Gastrocnemius medialis (tissue), 4 donors: Measurements from ENCODE around the gene DSTYK. TPM values are rescaled to one million over a fixed set of nuclear protein-coding genes. Genes with fewer than 3 reads are reported as not detected.
A peak's percentile ranks its signal among the peaks of the same experiment; 100 is the strongest.

Experiments
- ATAC-seq, 2 donors: fragments of 150-250 bp; one replicate each; pipeline ENCODE4 v1.9.1; 2016
- DNase-seq, 2 donors: peaks; one replicate each; pipeline ENCODE4 v3.0.0-alpha.2; 2019
- H3K27ac ChIP-seq, 4 donors: fragments of 200-600 bp; sonication (generic); 1 replicate in 1 of 4; 2 replicates in 3 of 4; pipeline ENCODE4 v1.5.1; 2016 to 2018; ENCODE audit warnings: mild to moderate bottlenecking in 2 of 4, moderate library complexity in 1 of 4
- H3K27me3 ChIP-seq, 3 donors: fragments of 200-600 bp; sonication (generic) in 2 of 3; 1 replicate in 1 of 3; 2 replicates in 2 of 3; pipeline versions ENCODE4 v1.5.1 to v1.6.0; 2016 to 2019; ENCODE audit warnings: mild to moderate bottlenecking in 1 of 3, moderate library complexity in 1 of 3
- H3K36me3 ChIP-seq, 2 donors: fragments of 200-600 bp; sonication (generic) in 1 of 2; one replicate each; pipeline ENCODE4 v1.5.1; 2017 to 2018
- H3K4me1 ChIP-seq, 2 donors: fragments of 200-600 bp; sonication (generic) in 1 of 2; one replicate each; pipeline ENCODE4 v1.5.1; 2016 to 2017; ENCODE audit warnings: mild to moderate bottlenecking in 2 of 2
- H3K4me3 ChIP-seq, 4 donors: fragments of 200-600 bp; sonication (generic) in 3 of 4; 1 replicate in 1 of 4; 2 replicates in 3 of 4; pipeline ENCODE4 v1.5.1; 2016 to 2019; ENCODE audit warnings: mild to moderate bottlenecking in 2 of 4
- H3K9me3 ChIP-seq, 3 donors: fragments of 200-600 bp; sonication (generic) in 2 of 3; 1 replicate in 1 of 3; 2 replicates in 2 of 3; pipeline ENCODE4 v1.5.1; 2016 to 2019
- CTCF ChIP-seq, 5 experiments: fragments of 450-650 bp in 3 of 5; fragments of 200-600 bp in 2 of 5; sonication (generic) in 2 of 5; IDR thresholded peaks in 4 of 5; conservative IDR thresholded peaks in 1 of 5; 1 replicate in 4 of 5; 2 replicates in 1 of 5; pipeline ENCODE4 v1.5.1; 2016 to 2019; ENCODE audit warnings: antibody characterized with exemption in 5 of 5, mild to moderate bottlenecking in 3 of 5, moderate library complexity in 3 of 5
- POLR2A ChIP-seq, 2 donors: fragments of 450-650 bp; IDR thresholded peaks; one replicate each; pipeline ENCODE4 v1.6.1; 2017; ENCODE audit warnings: antibody characterized with exemption in 2 of 2, mild to moderate bottlenecking in 2 of 2, moderate library complexity in 2 of 2
- in situ Hi-C, 4 donors: fragments of 200-750 bp; cut with MboI; loops; one replicate each; pipeline versions ENCODE4 v1.15.0 to v1.8.0; 2017; ENCODE audit warnings: low sequenced_read_pairs in 4 of 4
- intact Hi-C: fragments of 100-400 bp; cut with DNase I; formaldehyde crosslinking; loops from one replicate; pipeline ENCODE4 v1.15.1; 2023; ENCODE audit warnings: low total_unique reads
- total RNA-seq, 4 donors: library from RNA; depleted of rRNA; stranded (reverse); fragments of >200 nt; gene quantifications; one replicate each; pipeline versions ENCODE4 v1.1.0 to v1.2.3, GENCODE V29; 2016

The DSTYK gene
- total RNA-seq, 4 donors from 2014 or later = 12.2 to 15.8 (median 13.9) TPM

- in situ Hi-C loops = no loop called here
- Histone ChIP-seq H3K27ac (peak overlapping the region; percentile 75 to 91 (median 84)), H3K9me3 (no peaks in the 10 kb centered on the region), H3K27me3 (no peaks in the 10 kb centered on the region), H3K4me1 (peaks cover 44 to 46% of the 10 kb centered on the region in 2 donors), H3K36me3 (no peaks in the 10 kb centered on the region), H3K4me3 (peak overlapping the region; percentile 49 to 71 (median 61))
- DNase-seq (no peak), ATAC-seq (peak; percentile 23 to 24)
- intact Hi-C loops = loop anchor here (1.0 to 2.0 kb wide), 5 partner anchors 19 to 95 kb away; partner anchors contain the start of gene DSTYK
- TF ChIP-seq CTCF (IDR thresholded peaks at IDR 0.05 in 4 of 5, conservative IDR thresholded peaks at IDR 0.05 in 1 of 5) (no peak), POLR2A (IDR thresholded peaks at IDR 0.05) (no peak)
These were observed 18.6 kb upstream of the DSTYK start for GRCh38 chr1:205229916-205230700.

DNA sequence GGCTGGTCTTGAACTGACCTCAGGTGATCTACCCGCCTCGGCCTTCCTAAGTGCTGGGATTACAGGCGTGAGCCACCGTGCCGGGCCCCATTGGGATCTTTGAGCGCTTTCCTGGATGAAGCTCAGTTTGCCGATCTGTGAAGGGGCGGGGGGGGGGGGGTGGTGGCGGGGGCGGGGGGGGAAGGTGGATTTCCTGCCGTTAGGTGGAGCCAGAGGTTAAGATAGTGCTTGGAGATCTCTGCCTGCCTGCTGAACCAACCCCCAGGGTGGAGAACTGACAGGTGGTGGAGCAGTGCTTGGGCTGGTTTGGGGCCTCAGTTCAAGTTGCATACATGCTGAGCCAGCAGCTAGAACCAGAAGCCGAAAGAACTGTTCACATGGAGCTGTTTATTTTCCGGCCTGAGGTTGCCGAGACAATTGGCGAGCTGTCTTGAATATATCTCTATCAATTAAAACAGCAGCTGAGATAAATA lies 17.9 kb upstream of the DSTYK start:
- intact Hi-C loops = loop anchor here (1.0 to 2.0 kb wide), 5 partner anchors 18 to 95 kb away; partner anchors contain the start of gene DSTYK
- ATAC-seq (peak; percentile 86 to 89), DNase-seq (peak; percentile 87 to 89)
- peaks cover 40% of the 10 kb centered on the region in 2 donors for H3K4me1 ChIP-seq
- H3K9me3 ChIP-seq = no peaks in the 10 kb centered on the region
- in situ Hi-C loops = no loop called here
- no peaks in the 10 kb centered on the region for H3K36me3 ChIP-seq
- TF ChIP-seq CTCF (IDR thresholded peaks at IDR 0.05 in 4 of 5, conservative IDR thresholded peaks at IDR 0.05 in 1 of 5) (peak in 3 of 5 experiments; percentile 10 to 67 (median 55)), POLR2A (IDR thresholded peaks at IDR 0.05) (no peak)
- peak overlapping the region; percentile 75 to 91 (median 84) for H3K27ac ChIP-seq
- H3K4me3 ChIP-seq = peak overlapping the region; percentile 55 to 71 (median 69)
- no peaks in the 10 kb centered on the region for H3K27me3 ChIP-seq

- Histone ChIP-seq H3K27me3 (no peaks in the 10 kb centered on the region), H3K27ac (peak overlapping the region; percentile 75 to 91 (median 84)), H3K4me1 (peaks cover 38 to 40% of the 10 kb centered on the region in 2 donors), H3K9me3 (no peaks in the 10 kb centered on the region), H3K4me3 (peak overlapping the region; percentile 55 to 71 (median 69)), H3K36me3 (no peaks in the 10 kb centered on the region)
- ATAC-seq (peak in 1 of 2 donors; percentile 15), DNase-seq (no peak)
- intact Hi-C loops (loop anchor here (2.0 kb wide), 2 partner anchors 53 to 97 kb away; no protein-coding TSS in a partner anchor), in situ Hi-C loops (no loop called here)
- no peak for TF ChIP-seq POLR2A (IDR thresholded peaks at IDR 0.05)
- no peak for TF ChIP-seq CTCF (IDR thresholded peaks at IDR 0.05 in 4 of 5, conservative IDR thresholded peaks at IDR 0.05 in 1 of 5)
These were observed 16.6 kb upstream of the DSTYK start for GRCh38 chr1:205228093-205228521.

GRCh38 chr1:205227584-205228013 lies 16.1 kb upstream of the DSTYK start, which contains the start of gene TMCC2:
TMCC2 (plus strand) TSS chr1:205227946; CDS start chr1:205228565, 619 bp downstream.
- intact Hi-C loops = loop anchor here (2.0 kb wide), 2 partner anchors 53 to 97 kb away; no protein-coding TSS in a partner anchor
- Histone ChIP-seq H3K9me3 (no peaks in the 10 kb centered on the region), H3K4me1 (peaks cover 36 to 40% of the 10 kb centered on the region in 2 donors), H3K27me3 (no peaks in the 10 kb centered on the region), H3K27ac (peak within 1 kb of the TSS; percentile 75 to 91 (median 84)), H3K4me3 (peak within 1 kb of the TSS; percentile 55 to 71 (median 69)), H3K36me3 (no peaks in the 10 kb centered on the region)
- DNase-seq (peak; percentile 70 to 80), ATAC-seq (peak; percentile 24 to 48)
- in situ Hi-C loops = no loop called here
- TF ChIP-seq CTCF (IDR thresholded peaks at IDR 0.05 in 4 of 5, conservative IDR thresholded peaks at IDR 0.05 in 1 of 5) = peak in 1 of 5 experiments; percentile 10
- TF ChIP-seq POLR2A (IDR thresholded peaks at IDR 0.05) = peak; percentile 44 to 48
